IPS-15b (cell line): ENCODE results near the gene SORCS1.

Experiments used
- H3K27me3 ChIP-seq: one replicate; pipeline ENCODE4 v1.6.1; 2013; ENCODE audit warnings: low read length; ENCODE audit not compliant: control insufficient read depth, insufficient read depth
- H3K36me3 ChIP-seq: one replicate; pipeline ENCODE4 v1.6.1; 2013; ENCODE audit warnings: low read length; ENCODE audit not compliant: control insufficient read depth, insufficient read depth
- H3K4me1 ChIP-seq: one replicate; pipeline ENCODE4 v1.6.1; 2013; ENCODE audit warnings: mild to moderate bottlenecking, low read length; ENCODE audit not compliant: control insufficient read depth, insufficient read depth
- H3K4me3 ChIP-seq: one replicate; pipeline ENCODE4 v1.5.1; 2013; ENCODE audit warnings: low read depth, low read length
- H3K9ac ChIP-seq: one replicate; pipeline ENCODE4 v1.6.1; 2013; ENCODE audit warnings: low read depth, mild to moderate bottlenecking, low read length
- H3K9me3 ChIP-seq: one replicate; pipeline ENCODE4 v1.6.1; 2013; ENCODE audit warnings: mild to moderate bottlenecking, low read length; ENCODE audit not compliant: control insufficient read depth, insufficient read depth

SORCS1 gene

GRCh38 chr10:106956216-106956915 is 208.1 kb downstream of the SORCS1 start:
- H3K4me1 ChIP-seq: no peaks in the 10 kb centered on the region
- no peaks in the 10 kb centered on the region for H3K27me3 ChIP-seq
- H3K36me3 ChIP-seq: no peaks in the 10 kb centered on the region
- no peak overlapping the region for H3K4me3 ChIP-seq
- no peak overlapping the region for H3K9ac ChIP-seq
- H3K9me3 ChIP-seq: no peaks in the 10 kb centered on the region

DNA sequence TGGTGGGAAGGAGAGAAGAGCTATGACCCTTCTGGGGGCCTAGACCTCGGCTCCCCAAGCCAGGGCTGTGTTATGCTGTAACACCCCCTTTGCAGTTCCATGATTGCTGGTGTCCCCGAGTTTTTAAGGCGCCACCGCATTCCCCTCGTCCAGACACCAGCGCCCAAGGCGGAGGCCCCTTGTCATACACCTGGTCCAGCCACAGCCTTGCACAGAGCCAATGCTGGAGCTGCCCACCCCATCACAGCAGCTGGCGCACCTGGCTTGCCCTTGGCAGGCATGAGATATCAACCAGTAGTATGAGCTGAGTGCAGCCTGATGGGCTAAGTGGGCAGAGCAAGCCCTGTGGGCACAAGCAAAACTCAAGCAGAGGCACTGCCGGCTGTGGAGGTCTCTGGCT is 209.4 kb downstream of the SORCS1 start:
- Histone ChIP-seq H3K4me3 (no peak overlapping the region), H3K4me1 (no peaks in the 10 kb centered on the region)

DNA sequence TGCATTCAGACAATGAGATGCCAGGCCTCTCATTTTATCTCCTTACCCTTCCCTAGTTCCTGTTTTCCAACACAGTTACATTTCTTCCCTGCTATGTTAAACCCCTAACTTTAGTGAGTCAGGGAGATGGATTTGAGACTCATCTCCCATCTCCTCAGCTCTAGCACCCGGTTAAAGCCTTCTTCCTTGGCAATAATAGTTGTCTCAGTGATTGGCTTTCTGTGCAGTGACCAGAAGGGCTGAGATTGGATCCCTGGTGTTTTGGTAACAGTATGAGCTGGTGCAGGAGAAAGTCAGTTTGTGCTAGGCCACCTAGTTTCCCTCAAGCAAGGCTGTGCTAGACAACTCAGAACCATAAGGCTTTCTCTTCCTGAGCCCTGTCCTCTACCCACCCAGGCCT is 212.5 kb downstream of the SORCS1 start:
- no peak overlapping the region for H3K4me3 ChIP-seq
- no peaks in the 10 kb centered on the region for H3K9me3 ChIP-seq
- no peaks in the 10 kb centered on the region for H3K27me3 ChIP-seq
- no peak overlapping the region for H3K9ac ChIP-seq
- no peaks in the 10 kb centered on the region for H3K4me1 ChIP-seq
- no peaks in the 10 kb centered on the region for H3K36me3 ChIP-seq

More for the DNA sequence above, 209.4 kb downstream of the SORCS1 start:
- Histone ChIP-seq H3K9me3 (no peaks in the 10 kb centered on the region), H3K27me3 (no peaks in the 10 kb centered on the region), H3K9ac (no peak overlapping the region), H3K36me3 (no peaks in the 10 kb centered on the region)

- Histone ChIP-seq H3K36me3 (no peaks in the 10 kb centered on the region), H3K27me3 (no peaks in the 10 kb centered on the region), H3K9me3 (no peaks in the 10 kb centered on the region), H3K9ac (no peak overlapping the region), H3K4me1 (no peaks in the 10 kb centered on the region), H3K4me3 (no peak overlapping the region)
Measured at GRCh38 chr10:106949680-106950478, 214.6 kb downstream of the SORCS1 start.

DNA sequence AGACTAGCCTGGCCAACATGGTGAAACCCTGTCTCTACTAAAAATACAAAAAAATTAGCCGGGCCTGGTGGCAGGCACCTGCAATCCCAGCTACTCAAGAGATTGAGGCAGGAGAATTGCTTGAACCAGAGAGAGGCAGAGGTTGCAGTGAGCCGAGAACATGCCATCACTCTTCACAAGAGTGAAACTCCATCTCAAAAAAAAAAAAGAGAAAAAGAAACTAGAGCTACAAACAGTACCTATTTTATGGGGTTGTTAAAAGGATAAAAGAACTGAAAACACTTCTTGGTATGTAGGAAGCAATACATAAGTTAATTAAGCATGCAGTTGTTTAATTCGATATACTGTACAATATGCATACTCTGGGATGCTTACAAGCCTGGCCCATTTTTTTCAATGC is 216.9 kb downstream of the SORCS1 start:
- H3K9ac ChIP-seq: no peak overlapping the region
- no peaks in the 10 kb centered on the region for H3K27me3 ChIP-seq
- H3K9me3 ChIP-seq: no peaks in the 10 kb centered on the region
- no peak overlapping the region for H3K4me3 ChIP-seq
- H3K36me3 ChIP-seq: no peaks in the 10 kb centered on the region
- H3K4me1 ChIP-seq: no peaks in the 10 kb centered on the region

DNA sequence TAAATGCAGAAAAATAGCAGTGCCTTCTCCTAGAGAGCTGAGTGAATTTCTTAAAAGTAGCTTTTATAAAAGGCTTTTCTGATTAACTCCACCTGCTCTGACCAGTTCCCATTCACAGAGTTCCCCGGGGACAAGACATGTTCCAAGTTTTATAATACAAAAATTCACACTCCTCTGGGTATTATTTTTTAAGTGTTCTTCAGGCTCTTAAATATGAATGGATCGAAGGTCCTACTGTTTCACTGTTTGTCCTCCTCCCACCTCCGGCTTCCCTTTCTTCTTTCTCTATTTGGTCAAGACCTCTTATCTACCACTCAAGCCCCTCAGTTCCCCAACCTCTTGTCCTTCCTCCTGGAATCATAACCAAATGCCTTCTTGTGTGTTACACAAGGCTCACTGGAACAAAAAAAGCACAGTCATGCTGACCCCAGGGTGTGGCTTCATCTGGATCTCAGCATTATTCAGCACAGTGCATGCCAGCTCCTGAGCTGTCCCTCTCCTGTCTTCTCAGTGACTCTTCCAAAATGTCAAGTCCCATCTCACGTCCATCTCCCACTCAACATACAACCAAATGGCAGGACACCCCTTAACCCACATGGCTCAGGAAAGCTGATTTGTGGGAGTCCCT is 222.4 kb downstream of the SORCS1 start:
- no peak overlapping the region for H3K9ac ChIP-seq
- no peak overlapping the region for H3K4me3 ChIP-seq

GRCh38 chr10:106941297-106942034 is 223.0 kb downstream of the SORCS1 start:
- no peaks in the 10 kb centered on the region for H3K27me3 ChIP-seq
- H3K4me3 ChIP-seq: no peak overlapping the region
- H3K4me1 ChIP-seq: no peaks in the 10 kb centered on the region
- H3K9ac ChIP-seq: no peak overlapping the region
- H3K9me3 ChIP-seq: no peaks in the 10 kb centered on the region
- no peaks in the 10 kb centered on the region for H3K36me3 ChIP-seq

More for the DNA sequence above, 222.4 kb downstream of the SORCS1 start:
- Histone ChIP-seq H3K36me3 (no peaks in the 10 kb centered on the region), H3K27me3 (no peaks in the 10 kb centered on the region), H3K9me3 (no peaks in the 10 kb centered on the region), H3K4me1 (no peaks in the 10 kb centered on the region)

GRCh38 chr10:106938513-106938912 is 226.0 kb downstream of the SORCS1 start:
- Histone ChIP-seq H3K9me3 (no peaks in the 10 kb centered on the region), H3K27me3 (no peaks in the 10 kb centered on the region), H3K9ac (no peak overlapping the region), H3K4me1 (no peaks in the 10 kb centered on the region), H3K36me3 (no peaks in the 10 kb centered on the region), H3K4me3 (no peak overlapping the region)

DNA sequence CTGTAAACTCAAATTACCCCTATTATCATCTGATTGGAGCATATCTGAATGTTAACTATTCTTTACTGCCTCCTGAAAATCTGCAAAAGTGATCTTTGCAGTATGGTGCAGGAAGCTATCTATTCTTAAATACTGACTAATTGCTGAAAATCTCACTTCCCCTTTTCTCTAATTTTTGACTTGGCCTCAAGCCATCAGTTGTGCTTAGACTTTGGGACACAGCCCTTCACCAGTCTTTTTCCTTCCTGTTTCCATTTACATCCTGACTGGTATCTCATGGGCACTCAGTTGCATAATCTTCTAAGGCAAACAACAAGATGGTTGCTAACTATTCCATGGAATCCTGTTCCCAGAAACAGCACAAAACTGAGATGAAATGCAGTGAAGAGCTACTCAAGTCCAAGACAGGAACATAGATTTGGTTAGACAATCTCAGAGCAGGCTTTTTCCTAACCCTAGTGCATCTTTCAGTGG is 228.5 kb downstream of the SORCS1 start:
- Histone ChIP-seq H3K27me3 (no peaks in the 10 kb centered on the region), H3K4me3 (no peak overlapping the region), H3K36me3 (no peaks in the 10 kb centered on the region), H3K9me3 (no peaks in the 10 kb centered on the region), H3K4me1 (no peaks in the 10 kb centered on the region), H3K9ac (no peak overlapping the region)

GRCh38 chr10:106931853-106932249 is 232.7 kb downstream of the SORCS1 start:
- Histone ChIP-seq H3K27me3 (peaks cover 4% of the 10 kb centered on the region), H3K4me3 (no peak overlapping the region), H3K36me3 (no peaks in the 10 kb centered on the region), H3K9me3 (no peaks in the 10 kb centered on the region), H3K4me1 (no peaks in the 10 kb centered on the region), H3K9ac (no peak overlapping the region)

GRCh38 chr10:106931159-106931852 is 233.2 kb downstream of the SORCS1 start:
- Histone ChIP-seq H3K27me3 (peaks cover 4% of the 10 kb centered on the region), H3K4me1 (no peaks in the 10 kb centered on the region), H3K9ac (no peak overlapping the region), H3K36me3 (no peaks in the 10 kb centered on the region), H3K4me3 (no peak overlapping the region), H3K9me3 (no peaks in the 10 kb centered on the region)
